C4-2B (cell line): Measurements from ENCODE around the gene TBC1D22A.

ENCODE experiments used
- ZFX ChIP-seq: fragments of 450-650 bp; IDR thresholded peaks from 2 replicates; pipeline ENCODE4 v1.6.1; 2017
- TF ChIP-seq, protein P1 (sequence below): fragments of 450-650 bp; conservative IDR thresholded peaks from 2 replicates; pipeline ENCODE4 v1.5.1; 2017; ENCODE audit warnings: mild to moderate bottlenecking

DNA sequence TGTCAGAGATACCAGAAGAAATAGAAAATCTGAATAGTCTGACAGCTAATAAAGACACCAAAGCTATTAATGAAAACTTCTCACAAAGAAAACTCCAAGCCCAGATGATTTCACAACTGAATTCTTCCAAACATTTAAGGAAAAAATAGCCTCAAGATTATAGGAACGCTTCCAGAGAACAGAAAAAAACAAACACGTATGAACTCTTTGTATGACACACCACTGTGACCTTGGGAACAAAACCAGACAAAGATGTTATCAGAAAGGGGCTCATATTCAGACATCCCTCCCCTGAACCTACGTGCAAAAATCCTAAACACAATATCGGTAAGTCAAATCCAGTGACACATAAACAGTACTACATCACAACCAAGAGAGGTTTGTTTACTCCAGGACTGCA is 47.9 kb upstream of the TBC1D22A start:
- TF ChIP-seq, protein P1, sequence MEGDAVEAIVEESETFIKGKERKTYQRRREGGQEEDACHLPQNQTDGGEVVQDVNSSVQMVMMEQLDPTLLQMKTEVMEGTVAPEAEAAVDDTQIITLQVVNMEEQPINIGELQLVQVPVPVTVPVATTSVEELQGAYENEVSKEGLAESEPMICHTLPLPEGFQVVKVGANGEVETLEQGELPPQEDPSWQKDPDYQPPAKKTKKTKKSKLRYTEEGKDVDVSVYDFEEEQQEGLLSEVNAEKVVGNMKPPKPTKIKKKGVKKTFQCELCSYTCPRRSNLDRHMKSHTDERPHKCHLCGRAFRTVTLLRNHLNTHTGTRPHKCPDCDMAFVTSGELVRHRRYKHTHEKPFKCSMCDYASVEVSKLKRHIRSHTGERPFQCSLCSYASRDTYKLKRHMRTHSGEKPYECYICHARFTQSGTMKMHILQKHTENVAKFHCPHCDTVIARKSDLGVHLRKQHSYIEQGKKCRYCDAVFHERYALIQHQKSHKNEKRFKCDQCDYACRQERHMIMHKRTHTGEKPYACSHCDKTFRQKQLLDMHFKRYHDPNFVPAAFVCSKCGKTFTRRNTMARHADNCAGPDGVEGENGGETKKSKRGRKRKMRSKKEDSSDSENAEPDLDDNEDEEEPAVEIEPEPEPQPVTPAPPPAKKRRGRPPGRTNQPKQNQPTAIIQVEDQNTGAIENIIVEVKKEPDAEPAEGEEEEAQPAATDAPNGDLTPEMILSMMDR: no peak
- TF ChIP-seq ZFX: no peak
